Measurements from ENCODE around the gene DIAPH3.

DIAPH3 gene

GRCh38 chr13:59970847-59971246 is 192.9 kb downstream of the DIAPH3 start:
- no peak overlapping the region for H3K27ac ChIP-seq
- TF ChIP-seq CTCF (conservative IDR thresholded peaks at IDR 0.05) (no peak), ZFX (IDR thresholded peaks at IDR 0.05) (no peak)

- TF ChIP-seq CTCF (conservative IDR thresholded peaks at IDR 0.05): no peak
- TF ChIP-seq ZFX (IDR thresholded peaks at IDR 0.05): no peak
- no peak overlapping the region for H3K27ac ChIP-seq
Measured at GRCh38 chr13:59963827-59964226, 199.9 kb downstream of the DIAPH3 start.

- H3K27ac ChIP-seq: no peak overlapping the region
- no peak for TF ChIP-seq CTCF (conservative IDR thresholded peaks at IDR 0.05)
- TF ChIP-seq ZFX (IDR thresholded peaks at IDR 0.05): no peak
Measured at GRCh38 chr13:59963383-59963782, 200.3 kb downstream of the DIAPH3 start.

- no peak overlapping the region for H3K27ac ChIP-seq
- no peak for TF ChIP-seq CTCF (conservative IDR thresholded peaks at IDR 0.05)
- TF ChIP-seq ZFX (IDR thresholded peaks at IDR 0.05): no peak
Measured at GRCh38 chr13:59962343-59962742, 201.4 kb downstream of the DIAPH3 start.

- no peak overlapping the region for H3K27ac ChIP-seq
- TF ChIP-seq ZFX (IDR thresholded peaks at IDR 0.05) (no peak), CTCF (conservative IDR thresholded peaks at IDR 0.05) (no peak)
Measured at GRCh38 chr13:59960683-59961082, 203.0 kb downstream of the DIAPH3 start.

- TF ChIP-seq ZFX (IDR thresholded peaks at IDR 0.05) (no peak), CTCF (conservative IDR thresholded peaks at IDR 0.05) (no peak)
- no peak overlapping the region for H3K27ac ChIP-seq
Measured at GRCh38 chr13:59957438-59957837, 206.3 kb downstream of the DIAPH3 start.

- no peak overlapping the region for H3K27ac ChIP-seq
- no peak for TF ChIP-seq ZFX (IDR thresholded peaks at IDR 0.05)
- TF ChIP-seq CTCF (conservative IDR thresholded peaks at IDR 0.05): no peak
Measured at GRCh38 chr13:59954601-59955000, 209.1 kb downstream of the DIAPH3 start.

Data from C4-2B (cell line).